Right lobe of liver (tissue), 4 donors: ENCODE measurements around the gene RNU1-2.
"Not testable (repeated sequence)": the region's sequence is repeated elsewhere in the genome, so short reads cannot be mapped to it uniquely, and the experiment has no call there.

Experiments
- POLR2A ChIP-seq: fragments of 450-650 bp; IDR thresholded peaks from one replicate; pipeline ENCODE4 v1.6.1; 2017; ENCODE audit warnings: antibody characterized with exemption, mild to moderate bottlenecking
- TF ChIP-seq, protein P1 (sequence below), 4 donors: fragments of 200-600 bp in 3 of 4; fragments of 450-650 bp in 1 of 4; IDR thresholded peaks; one replicate each; pipeline versions ENCODE4 v1.5.1 to v1.8.0; 2016 to 2022; ENCODE audit warnings: antibody characterized with exemption in 4 of 4, mild to moderate bottlenecking in 2 of 4
- donor health status: DM: no; HTN: no; CAD: no.
- donor health status: DM: no; HTN: no; CAD: no.
- donor health status: DM: no; HTN: yes; CAD: no.

- TF ChIP-seq, protein P1, sequence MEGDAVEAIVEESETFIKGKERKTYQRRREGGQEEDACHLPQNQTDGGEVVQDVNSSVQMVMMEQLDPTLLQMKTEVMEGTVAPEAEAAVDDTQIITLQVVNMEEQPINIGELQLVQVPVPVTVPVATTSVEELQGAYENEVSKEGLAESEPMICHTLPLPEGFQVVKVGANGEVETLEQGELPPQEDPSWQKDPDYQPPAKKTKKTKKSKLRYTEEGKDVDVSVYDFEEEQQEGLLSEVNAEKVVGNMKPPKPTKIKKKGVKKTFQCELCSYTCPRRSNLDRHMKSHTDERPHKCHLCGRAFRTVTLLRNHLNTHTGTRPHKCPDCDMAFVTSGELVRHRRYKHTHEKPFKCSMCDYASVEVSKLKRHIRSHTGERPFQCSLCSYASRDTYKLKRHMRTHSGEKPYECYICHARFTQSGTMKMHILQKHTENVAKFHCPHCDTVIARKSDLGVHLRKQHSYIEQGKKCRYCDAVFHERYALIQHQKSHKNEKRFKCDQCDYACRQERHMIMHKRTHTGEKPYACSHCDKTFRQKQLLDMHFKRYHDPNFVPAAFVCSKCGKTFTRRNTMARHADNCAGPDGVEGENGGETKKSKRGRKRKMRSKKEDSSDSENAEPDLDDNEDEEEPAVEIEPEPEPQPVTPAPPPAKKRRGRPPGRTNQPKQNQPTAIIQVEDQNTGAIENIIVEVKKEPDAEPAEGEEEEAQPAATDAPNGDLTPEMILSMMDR (IDR thresholded peaks at IDR 0.05): not testable (repeated sequence)
- not testable (repeated sequence) for TF ChIP-seq POLR2A
Measured at GRCh38 chr1:16918936-16919665, 23.3 kb downstream of the RNU1-2 start.
